Measurements from ENCODE around the gene PTRH2.
"Not testable (repeated sequence)": the region's sequence is repeated elsewhere in the genome, so short reads cannot be mapped to it uniquely, and the experiment has no call there.

Gene PTRH2

GRCh38 chr17:59707149-59707970 lies at the start of gene PTRH2, which contains the start of gene VMP1:
PTRH2 (minus strand) TSS chr17:59707430; CDS start chr17:59697978, 9,452 bp downstream.
VMP1 (plus strand) TSS chr17:59707654; CDS start chr17:59731447, 23,793 bp downstream.
- DNase-seq (ENCODE audit: low spot score): peak; percentile 99

GRCh38 chr17:59756236-59756818 lies 49.1 kb upstream of the PTRH2 start:
- DNase-seq (ENCODE audit: low spot score): peak; percentile 56

GRCh38 chr17:59755069-59755468 lies 47.8 kb upstream of the PTRH2 start:
- not testable (repeated sequence) for DNase-seq (ENCODE audit: low spot score)

GRCh38 chr17:59754552-59754951 lies 47.3 kb upstream of the PTRH2 start:
- DNase-seq (ENCODE audit: low spot score): peak; percentile 45

GRCh38 chr17:59753522-59754467 lies 46.6 kb upstream of the PTRH2 start:
- DNase-seq (ENCODE audit: low spot score): peak; percentile 72

- DNase-seq (ENCODE audit: low spot score): no peak
Measured at GRCh38 chr17:59752922-59753321, 45.7 kb upstream of the PTRH2 start.

- no peak for DNase-seq (ENCODE audit: low spot score)
Measured at GRCh38 chr17:59752446-59752845, 45.2 kb upstream of the PTRH2 start.

- no peak for DNase-seq (ENCODE audit: low spot score)
Measured at GRCh38 chr17:59751955-59752413, 44.8 kb upstream of the PTRH2 start.

GRCh38 chr17:59748591-59748990 lies 41.4 kb upstream of the PTRH2 start:
- DNase-seq (ENCODE audit: low spot score): no peak

GRCh38 chr17:59746849-59747445 lies 39.7 kb upstream of the PTRH2 start:
- peak; percentile 55 for DNase-seq (ENCODE audit: low spot score)

- DNase-seq (ENCODE audit: low spot score): no peak
Measured at GRCh38 chr17:59745040-59745439, 37.8 kb upstream of the PTRH2 start.

- no peak for DNase-seq (ENCODE audit: low spot score)
Measured at GRCh38 chr17:59743842-59744241, 36.6 kb upstream of the PTRH2 start.

GRCh38 chr17:59737324-59737723 lies 30.1 kb upstream of the PTRH2 start:
- DNase-seq (ENCODE audit: low spot score): no peak

- no peak for DNase-seq (ENCODE audit: low spot score)
Measured at GRCh38 chr17:59734226-59734625, 27.0 kb upstream of the PTRH2 start.

- DNase-seq (ENCODE audit: low spot score): no peak
Measured at GRCh38 chr17:59733697-59734096, 26.5 kb upstream of the PTRH2 start.

GRCh38 chr17:59730268-59730834 lies 23.1 kb upstream of the PTRH2 start:
- DNase-seq (ENCODE audit: low spot score): no peak

GRCh38 chr17:59727817-59728533 lies 20.7 kb upstream of the PTRH2 start:
- DNase-seq (ENCODE audit: low spot score): no peak

GRCh38 chr17:59725691-59726090 lies 18.5 kb upstream of the PTRH2 start:
- peak; percentile 9 for DNase-seq (ENCODE audit: low spot score)

- DNase-seq (ENCODE audit: low spot score): no peak
Measured at GRCh38 chr17:59723607-59724006, 16.4 kb upstream of the PTRH2 start.

- no peak for DNase-seq (ENCODE audit: low spot score)
Measured at GRCh38 chr17:59723041-59723440, 15.8 kb upstream of the PTRH2 start.

- DNase-seq (ENCODE audit: low spot score): no peak
Measured at GRCh38 chr17:59722623-59723022, 15.4 kb upstream of the PTRH2 start.

Measured in AG08395 (cell line).